Measurements from ENCODE around the gene GP1BB.

The GP1BB gene

DNA sequence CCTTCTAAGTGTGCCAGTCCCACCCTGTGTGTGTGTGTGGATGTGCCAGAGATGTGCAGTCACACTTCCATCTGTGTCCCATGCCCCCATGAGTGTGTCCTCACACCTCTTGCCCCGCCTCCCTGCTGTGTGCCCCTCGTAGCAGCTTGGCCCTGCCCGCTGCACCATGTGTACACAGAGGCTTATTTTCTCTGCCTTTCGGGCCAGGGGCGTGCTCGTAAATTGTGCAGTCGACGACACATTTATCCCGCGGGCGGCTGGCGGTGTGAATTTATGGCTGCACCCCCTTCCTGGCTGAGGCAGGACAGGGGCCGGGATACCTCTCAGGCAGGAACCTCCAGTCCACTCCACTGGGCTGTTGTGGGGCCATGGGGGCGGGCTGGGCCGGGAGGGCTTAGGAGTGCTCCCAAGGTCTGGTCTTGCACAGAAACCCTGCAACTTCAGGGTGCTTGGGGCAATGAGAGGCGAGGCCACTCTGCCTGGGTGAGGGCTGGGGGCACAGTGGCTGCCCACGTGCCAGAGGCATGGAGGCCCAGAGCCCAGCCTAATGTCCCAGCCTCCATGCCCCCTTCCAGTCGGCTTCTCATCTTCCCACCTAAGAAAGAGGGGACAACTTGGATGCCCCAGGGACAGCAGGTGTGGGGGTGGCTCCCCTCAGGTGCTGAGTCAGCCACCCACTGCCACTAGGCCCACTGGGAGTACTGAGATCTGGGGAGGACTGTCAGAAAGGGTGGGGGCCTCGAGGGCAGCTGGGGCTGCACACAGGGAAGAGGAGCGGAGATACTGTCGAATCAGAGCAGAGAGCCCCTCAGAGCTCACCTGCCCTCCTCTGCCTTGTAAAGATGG is 12.5 kb downstream of the GP1BB start:
- no peak for DNase-seq (ENCODE audit: low spot score)
- TF ChIP-seq, protein P1, sequence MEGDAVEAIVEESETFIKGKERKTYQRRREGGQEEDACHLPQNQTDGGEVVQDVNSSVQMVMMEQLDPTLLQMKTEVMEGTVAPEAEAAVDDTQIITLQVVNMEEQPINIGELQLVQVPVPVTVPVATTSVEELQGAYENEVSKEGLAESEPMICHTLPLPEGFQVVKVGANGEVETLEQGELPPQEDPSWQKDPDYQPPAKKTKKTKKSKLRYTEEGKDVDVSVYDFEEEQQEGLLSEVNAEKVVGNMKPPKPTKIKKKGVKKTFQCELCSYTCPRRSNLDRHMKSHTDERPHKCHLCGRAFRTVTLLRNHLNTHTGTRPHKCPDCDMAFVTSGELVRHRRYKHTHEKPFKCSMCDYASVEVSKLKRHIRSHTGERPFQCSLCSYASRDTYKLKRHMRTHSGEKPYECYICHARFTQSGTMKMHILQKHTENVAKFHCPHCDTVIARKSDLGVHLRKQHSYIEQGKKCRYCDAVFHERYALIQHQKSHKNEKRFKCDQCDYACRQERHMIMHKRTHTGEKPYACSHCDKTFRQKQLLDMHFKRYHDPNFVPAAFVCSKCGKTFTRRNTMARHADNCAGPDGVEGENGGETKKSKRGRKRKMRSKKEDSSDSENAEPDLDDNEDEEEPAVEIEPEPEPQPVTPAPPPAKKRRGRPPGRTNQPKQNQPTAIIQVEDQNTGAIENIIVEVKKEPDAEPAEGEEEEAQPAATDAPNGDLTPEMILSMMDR (IDR thresholded peaks at IDR 0.05), result no peak
- H3K27ac ChIP-seq, result no peak overlapping the region
- H3K4me3 ChIP-seq, result no peak overlapping the region

DNA sequence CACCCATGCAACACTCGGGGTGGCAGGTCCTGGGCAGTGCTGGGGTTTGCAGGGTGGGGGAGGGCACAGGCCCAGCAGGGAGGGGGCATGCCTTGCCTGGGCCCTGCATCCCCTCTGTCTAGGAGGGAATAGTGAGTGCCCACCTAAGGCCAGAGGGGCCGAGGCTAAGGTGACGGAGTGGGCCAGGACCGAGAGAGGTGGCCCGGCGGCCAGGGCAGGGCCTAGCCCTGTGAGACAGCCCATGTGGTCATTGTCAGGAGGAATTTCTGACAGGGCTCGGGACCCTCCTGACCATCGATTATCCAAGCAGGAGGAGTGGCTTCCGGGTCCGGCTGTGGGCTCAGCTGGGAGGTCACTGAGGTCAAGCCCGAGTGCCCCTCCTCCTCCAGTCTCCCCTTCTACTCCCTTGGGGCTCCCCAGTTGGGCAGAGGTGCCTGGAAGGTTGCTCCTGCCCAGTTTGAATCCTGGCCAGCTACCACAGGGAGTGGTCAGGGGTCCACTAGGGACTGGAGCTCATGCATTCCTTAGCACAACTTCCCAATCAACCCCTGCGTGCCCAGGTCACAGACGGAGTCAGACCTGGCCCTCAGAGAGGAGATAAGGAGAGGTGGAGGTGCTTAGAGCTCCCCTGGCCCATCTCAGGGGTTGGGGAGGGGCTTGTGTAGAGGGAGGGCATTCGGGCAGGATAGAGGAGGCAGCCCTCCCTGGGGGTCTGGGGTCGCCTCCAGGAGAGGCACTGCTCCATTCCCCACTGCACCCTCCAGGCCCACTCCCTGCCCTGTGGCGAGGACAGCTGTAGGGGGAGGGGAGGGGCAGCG is 14.7 kb downstream of the GP1BB start:
- H3K27ac ChIP-seq, result no peak overlapping the region
- no peak overlapping the region for H3K4me3 ChIP-seq
- TF ChIP-seq, protein P1 (IDR thresholded peaks at IDR 0.05), result no peak
- no peak for DNase-seq (ENCODE audit: low spot score)

DNA sequence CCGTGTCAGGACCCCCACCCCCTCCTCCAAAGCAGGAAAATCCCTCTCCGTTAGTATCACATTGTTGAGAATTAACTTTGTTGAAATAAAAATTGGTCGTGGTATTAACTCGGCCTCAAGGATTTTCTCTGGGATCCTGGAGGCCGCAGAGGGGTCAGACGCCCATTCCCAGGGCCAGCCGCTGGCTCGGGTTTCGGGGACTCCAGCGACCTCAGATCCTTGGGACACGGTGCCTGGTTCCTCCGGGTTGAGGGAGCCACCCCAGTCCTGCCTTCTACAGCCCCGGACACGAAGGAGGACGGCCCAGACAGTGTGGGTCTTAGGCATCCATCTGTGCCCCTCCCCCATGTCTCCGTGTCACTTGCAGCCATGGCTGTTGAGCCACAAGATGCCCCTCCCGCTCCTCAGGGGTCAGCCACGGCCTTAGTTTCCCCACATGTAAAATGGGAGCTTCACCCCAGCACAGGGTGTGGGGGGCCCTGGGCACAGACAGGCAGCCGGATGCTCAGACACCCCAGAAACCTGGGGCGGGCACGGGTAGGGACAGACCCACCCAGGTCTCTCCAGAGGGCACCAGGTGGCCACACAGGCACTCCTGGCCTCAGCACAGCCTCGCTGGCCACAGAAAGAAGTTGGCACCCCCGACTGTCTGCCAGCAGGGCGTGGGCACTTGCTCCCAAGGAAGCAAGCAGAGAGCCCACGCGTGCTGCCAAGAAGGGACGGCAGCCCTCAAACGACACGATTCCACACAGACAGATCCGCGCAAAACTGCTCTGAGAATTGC is 15.5 kb downstream of the GP1BB start:
- no peak overlapping the region for H3K27ac ChIP-seq
- no peak for DNase-seq (ENCODE audit: low spot score)
- TF ChIP-seq, protein P1 (IDR thresholded peaks at IDR 0.05), result no peak
- no peak overlapping the region for H3K4me3 ChIP-seq

GRCh38 chr22:19739448-19739895 is 16.1 kb downstream of the GP1BB start:
- DNase-seq (ENCODE audit: low spot score), result no peak
- Histone ChIP-seq H3K4me3 (no peak overlapping the region), H3K27ac (no peak overlapping the region)
- TF ChIP-seq, protein P1 (IDR thresholded peaks at IDR 0.05), result no peak

DNA sequence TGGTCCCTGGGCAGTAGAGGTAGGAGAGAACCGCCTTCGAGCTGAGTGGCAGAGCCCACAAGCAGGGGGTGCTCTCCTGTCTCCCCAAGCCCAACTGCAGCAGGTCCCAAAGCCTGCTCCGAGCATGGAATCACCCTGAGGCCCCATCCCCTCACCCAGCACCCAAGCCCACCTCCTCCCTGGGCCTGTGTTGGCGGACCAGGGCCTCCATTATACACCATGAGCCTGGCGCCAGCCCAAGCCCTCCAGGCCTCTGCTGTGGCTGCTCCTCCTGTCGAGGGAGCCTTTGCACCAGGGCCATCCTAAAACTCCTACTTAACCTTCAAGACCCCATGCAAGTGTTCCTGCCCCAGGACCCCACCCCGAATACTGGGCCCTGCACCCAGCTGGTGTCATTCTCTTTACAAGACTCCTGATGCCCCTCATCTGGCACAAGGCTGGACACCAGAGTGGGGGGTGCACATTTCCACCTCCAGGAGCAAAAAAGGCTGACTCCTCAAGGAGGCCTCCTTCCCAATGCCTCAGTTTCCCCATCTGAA is 16.6 kb downstream of the GP1BB start:
- TF ChIP-seq, protein P1 (IDR thresholded peaks at IDR 0.05), result no peak
- Histone ChIP-seq H3K27ac (no peak overlapping the region), H3K4me3 (no peak overlapping the region)
- DNase-seq (ENCODE audit: low spot score), result no peak

DNA sequence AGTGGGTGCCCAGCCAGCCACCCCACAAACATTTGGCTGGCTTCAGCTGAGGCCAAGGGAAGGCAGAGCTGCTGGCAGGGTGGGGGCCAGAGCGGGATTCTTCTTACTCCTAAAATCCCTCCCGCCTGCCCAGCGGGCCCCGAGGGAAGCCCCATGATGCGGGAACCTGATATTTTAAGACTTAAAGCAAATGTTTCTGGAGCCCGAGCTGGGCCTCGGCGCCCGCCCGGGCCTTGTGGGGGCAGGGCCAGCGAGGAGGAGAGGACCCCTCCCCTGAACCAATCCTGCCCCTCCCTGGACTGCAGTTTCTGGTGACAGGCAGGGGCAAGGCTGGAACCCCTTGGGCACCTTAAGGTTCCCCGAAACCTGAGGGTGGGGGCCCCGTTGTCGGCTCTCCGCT is 17.2 kb downstream of the GP1BB start:
- DNase-seq (ENCODE audit: low spot score), result no peak
- TF ChIP-seq, protein P1 (IDR thresholded peaks at IDR 0.05), result no peak
- H3K4me3 ChIP-seq, result no peak overlapping the region
- no peak overlapping the region for H3K27ac ChIP-seq
